IMR-90 (cell line): ENCODE results near the gene ITM2B.

Experiments
- CTCF ChIP-seq: conservative IDR thresholded peaks from 2 replicates; pipeline ENCODE4 v1.5.1; 2012; ENCODE audit warnings: mild to moderate bottlenecking, low read depth, low read length, improper control_type of control experiment
- TF ChIP-seq, protein P1 (sequence below): fragments of 150-350 bp; IDR thresholded peaks from 2 replicates; pipeline ENCODE4 v1.6.1; 2017; ENCODE audit warnings: mild to moderate bottlenecking, antibody characterized with exemption, low read length, low read depth

DNA sequence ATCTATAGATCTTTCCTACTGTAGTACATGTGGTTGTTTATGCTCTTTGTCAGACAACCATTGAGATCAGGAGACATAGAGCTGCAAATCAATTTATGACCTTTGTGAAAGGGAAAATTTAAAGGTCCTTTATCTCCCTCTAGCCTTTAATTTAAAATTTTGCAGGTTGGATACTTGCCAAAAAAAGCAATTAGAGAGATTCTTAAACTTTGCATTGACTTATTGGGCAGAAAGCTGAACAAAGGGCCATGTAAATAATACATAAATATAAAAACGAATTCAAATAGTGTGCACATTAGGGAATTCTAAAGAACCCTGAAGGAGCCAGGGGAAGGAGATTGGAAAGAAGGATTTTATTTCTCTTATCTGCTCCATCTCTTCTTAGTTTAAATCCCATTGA, 48.5 kb downstream of the ITM2B start:
- no peak for TF ChIP-seq CTCF
- TF ChIP-seq, protein P1, sequence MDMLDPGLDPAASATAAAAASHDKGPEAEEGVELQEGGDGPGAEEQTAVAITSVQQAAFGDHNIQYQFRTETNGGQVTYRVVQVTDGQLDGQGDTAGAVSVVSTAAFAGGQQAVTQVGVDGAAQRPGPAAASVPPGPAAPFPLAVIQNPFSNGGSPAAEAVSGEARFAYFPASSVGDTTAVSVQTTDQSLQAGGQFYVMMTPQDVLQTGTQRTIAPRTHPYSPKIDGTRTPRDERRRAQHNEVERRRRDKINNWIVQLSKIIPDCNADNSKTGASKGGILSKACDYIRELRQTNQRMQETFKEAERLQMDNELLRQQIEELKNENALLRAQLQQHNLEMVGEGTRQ = no peak
